ENCODE data around the gene SHISA9. TPM values are rescaled to one million over a fixed set of nuclear protein-coding genes. Genes with fewer than 3 reads are reported as not detected.

Gene SHISA9
- polyA plus RNA-seq, 3 donors: 0.01 TPM; not detected in 2

- Histone ChIP-seq H3K36me3 (replicated peaks in 1 of 2; ENCODE audit: control insufficient read depth in 1 of 2, insufficient read depth in 2 of 2, low read length in 2 of 2) (no peaks in the 10 kb centered on the region), H3K79me2 (ENCODE audit: insufficient read depth, low read length) (no peaks in the 10 kb centered on the region), H4K20me1 (ENCODE audit: insufficient read depth, low read length) (no peaks in the 10 kb centered on the region), H3K4me1 (ENCODE audit: control insufficient read depth in 1 of 2, insufficient read depth in 2 of 2, low read length in 2 of 2) (no peaks in the 10 kb centered on the region), H3K27ac (ENCODE audit: low read depth in 1 of 2, low read length in 2 of 2) (no peak overlapping the region), H3K4me3 (replicated peaks in 1 of 3; ENCODE audit: low read depth in 2 of 3, low read length in 3 of 3) (no peak overlapping the region), H3K9me3 (replicated peaks in 1 of 2; ENCODE audit: control insufficient read depth in 1 of 2, insufficient read depth in 1 of 2, low read length in 2 of 2) (peaks cover 5 to 8% of the 10 kb centered on the region in 2 donors), H3K27me3 (ENCODE audit: control insufficient read depth in 2 of 2, insufficient read depth in 2 of 2, low read length in 2 of 2) (no peaks in the 10 kb centered on the region), H3K4me2 (replicated peaks; ENCODE audit: extremely low read depth, low read length, poor library complexity, severe bottlenecking) (no peak overlapping the region), H2AFZ (ENCODE audit: insufficient read depth, low read depth, low read length, poor library complexity, severe bottlenecking) (no peak overlapping the region), H3K9ac (ENCODE audit: insufficient read depth, low read length, poor library complexity, severe bottlenecking) (no peak overlapping the region)
- no peaks in the 10 kb centered on the region for H3K36me3 Mint-ChIP-seq
- intact Hi-C loops (cut with micrococcal nuclease): no loop called here
- H3K27ac Mint-ChIP-seq: no peak overlapping the region
- no peaks in the 10 kb centered on the region for H3K4me1 Mint-ChIP-seq
- peaks cover 0 to 20% (median 9%) of the 10 kb centered on the region in 7 donors for H3K9me3 Mint-ChIP-seq
- TF ChIP-seq CTCF (IDR thresholded peaks at IDR 0.05): no peak
- no peak for DNase-seq
- peaks cover 0 to 1% (median 0%) of the 10 kb centered on the region in 3 donors for H3K27me3 Mint-ChIP-seq (ENCODE audit: low read depth in 3 of 3)
- 67% methylated on average over 1 of the region's 3 CpGs for WGBS (ENCODE audit: insufficient coverage)
- H3K4me3 Mint-ChIP-seq: no peak overlapping the region
Measured at GRCh38 chr16:13136901-13137300, 235.5 kb downstream of the SHISA9 start.

GRCh38 chr16:13138528-13138927, 237.1 kb downstream of the SHISA9 start:
- Histone ChIP-seq H4K20me1 (ENCODE audit: insufficient read depth, low read length) (no peaks in the 10 kb centered on the region), H3K4me1 (ENCODE audit: control insufficient read depth in 1 of 2, insufficient read depth in 2 of 2, low read length in 2 of 2) (no peaks in the 10 kb centered on the region), H3K9ac (ENCODE audit: insufficient read depth, low read length, poor library complexity, severe bottlenecking) (no peak overlapping the region), H3K4me3 (replicated peaks in 1 of 3; ENCODE audit: low read depth in 2 of 3, low read length in 3 of 3) (no peak overlapping the region), H3K4me2 (replicated peaks; ENCODE audit: extremely low read depth, low read length, poor library complexity, severe bottlenecking) (no peak overlapping the region), H3K9me3 (replicated peaks in 1 of 2; ENCODE audit: control insufficient read depth in 1 of 2, insufficient read depth in 1 of 2, low read length in 2 of 2) (peaks cover 3 to 8% of the 10 kb centered on the region in 2 donors), H2AFZ (ENCODE audit: insufficient read depth, low read depth, low read length, poor library complexity, severe bottlenecking) (no peak overlapping the region), H3K36me3 (replicated peaks in 1 of 2; ENCODE audit: control insufficient read depth in 1 of 2, insufficient read depth in 2 of 2, low read length in 2 of 2) (no peaks in the 10 kb centered on the region), H3K27ac (ENCODE audit: low read depth in 1 of 2, low read length in 2 of 2) (no peak overlapping the region), H3K79me2 (ENCODE audit: insufficient read depth, low read length) (no peaks in the 10 kb centered on the region), H3K27me3 (ENCODE audit: control insufficient read depth in 2 of 2, insufficient read depth in 2 of 2, low read length in 2 of 2) (no peaks in the 10 kb centered on the region)
- TF ChIP-seq CTCF (IDR thresholded peaks at IDR 0.05): no peak
- Mint-ChIP-seq H3K4me3 (no peak overlapping the region), H3K36me3 (no peaks in the 10 kb centered on the region), H3K4me1 (no peaks in the 10 kb centered on the region), H3K27me3 (ENCODE audit: low read depth in 3 of 3) (peaks cover 0 to 1% (median 0%) of the 10 kb centered on the region in 3 donors), H3K9me3 (peaks cover 0 to 18% (median 9%) of the 10 kb centered on the region in 7 donors), H3K27ac (no peak overlapping the region)
- DNase-seq: no peak
- intact Hi-C loops (cut with micrococcal nuclease): no loop called here
- no CpG with 5 or more reads among the region's 2 CpGs for WGBS (ENCODE audit: insufficient coverage)

Measured in CD14-positive monocyte (primary cell).